ENCODE results near the gene ELL2.

DNA sequence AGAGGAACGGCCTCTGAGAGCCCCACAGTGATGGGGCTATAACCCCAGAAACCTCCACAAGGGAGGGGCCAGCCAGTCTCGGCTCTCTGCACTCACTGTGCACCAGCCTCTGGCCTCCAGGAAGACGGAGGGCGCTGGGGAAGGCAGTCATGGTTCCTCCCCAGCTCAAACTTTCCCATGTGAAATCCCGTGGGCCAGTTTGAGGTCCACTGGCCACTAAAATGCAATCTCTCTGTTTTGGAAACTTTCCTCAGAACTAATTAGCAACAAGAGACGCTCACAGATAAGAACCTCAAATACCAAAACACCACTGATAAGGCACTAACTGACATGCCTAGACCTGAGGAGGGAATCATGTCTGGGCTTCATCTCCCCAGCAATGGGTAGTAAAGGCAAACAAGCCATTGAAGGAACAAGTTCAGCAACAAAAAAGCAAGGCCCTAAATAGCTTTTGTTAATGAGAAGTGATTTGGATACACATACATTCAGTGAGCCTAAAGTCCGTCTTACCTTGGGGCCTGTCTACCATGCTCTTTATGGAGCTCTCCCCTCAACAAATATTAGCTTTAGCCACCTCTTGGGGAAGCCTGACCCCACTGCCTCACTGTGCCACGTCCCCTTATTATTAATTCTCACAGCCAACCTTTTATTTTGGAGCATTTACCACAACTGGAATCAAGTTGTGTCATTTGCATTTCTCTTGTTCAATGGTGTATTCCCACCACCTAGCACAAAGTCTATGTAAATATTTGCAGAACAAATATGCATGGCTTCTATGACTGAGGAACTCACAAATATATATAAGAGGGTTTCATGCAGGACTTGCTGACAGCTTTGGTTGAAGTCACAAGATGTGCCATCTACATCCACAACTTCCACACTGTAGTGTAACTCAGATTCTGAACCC is 83.0 kb downstream of the ELL2 start:
- TF ChIP-seq ZNF212 (CRISPR knock-in tag; IDR thresholded peaks at IDR 0.05): no peak
- no peak for TF ChIP-seq GABPA (tag; conservative IDR thresholded peaks at IDR 0.05; ENCODE audit: low read depth)
- TF ChIP-seq, protein P1, sequence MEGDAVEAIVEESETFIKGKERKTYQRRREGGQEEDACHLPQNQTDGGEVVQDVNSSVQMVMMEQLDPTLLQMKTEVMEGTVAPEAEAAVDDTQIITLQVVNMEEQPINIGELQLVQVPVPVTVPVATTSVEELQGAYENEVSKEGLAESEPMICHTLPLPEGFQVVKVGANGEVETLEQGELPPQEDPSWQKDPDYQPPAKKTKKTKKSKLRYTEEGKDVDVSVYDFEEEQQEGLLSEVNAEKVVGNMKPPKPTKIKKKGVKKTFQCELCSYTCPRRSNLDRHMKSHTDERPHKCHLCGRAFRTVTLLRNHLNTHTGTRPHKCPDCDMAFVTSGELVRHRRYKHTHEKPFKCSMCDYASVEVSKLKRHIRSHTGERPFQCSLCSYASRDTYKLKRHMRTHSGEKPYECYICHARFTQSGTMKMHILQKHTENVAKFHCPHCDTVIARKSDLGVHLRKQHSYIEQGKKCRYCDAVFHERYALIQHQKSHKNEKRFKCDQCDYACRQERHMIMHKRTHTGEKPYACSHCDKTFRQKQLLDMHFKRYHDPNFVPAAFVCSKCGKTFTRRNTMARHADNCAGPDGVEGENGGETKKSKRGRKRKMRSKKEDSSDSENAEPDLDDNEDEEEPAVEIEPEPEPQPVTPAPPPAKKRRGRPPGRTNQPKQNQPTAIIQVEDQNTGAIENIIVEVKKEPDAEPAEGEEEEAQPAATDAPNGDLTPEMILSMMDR (IDR thresholded peaks at IDR 0.05 in 2 of 3, conservative IDR thresholded peaks at IDR 0.05 in 1 of 3; ENCODE audit: insufficient read depth in 2 of 3, low read depth in 1 of 3, low read length in 3 of 3): no peak
- TF ChIP-seq POLR2G (IDR thresholded peaks at IDR 0.05; ENCODE audit: low read depth, low read length): no peak
- no peak for TF ChIP-seq GTF2F1 (IDR thresholded peaks at IDR 0.05; ENCODE audit: low read depth, low read length)
- TF ChIP-seq EHMT2 (IDR thresholded peaks at IDR 0.05): no peak
- no peak for TF ChIP-seq COPS2 (conservative IDR thresholded peaks at IDR 0.05)
- TF ChIP-seq STAT5A (IDR thresholded peaks at IDR 0.05; ENCODE audit: borderline replicate concordance, low read length): no peak
- TF ChIP-seq, protein P2, sequence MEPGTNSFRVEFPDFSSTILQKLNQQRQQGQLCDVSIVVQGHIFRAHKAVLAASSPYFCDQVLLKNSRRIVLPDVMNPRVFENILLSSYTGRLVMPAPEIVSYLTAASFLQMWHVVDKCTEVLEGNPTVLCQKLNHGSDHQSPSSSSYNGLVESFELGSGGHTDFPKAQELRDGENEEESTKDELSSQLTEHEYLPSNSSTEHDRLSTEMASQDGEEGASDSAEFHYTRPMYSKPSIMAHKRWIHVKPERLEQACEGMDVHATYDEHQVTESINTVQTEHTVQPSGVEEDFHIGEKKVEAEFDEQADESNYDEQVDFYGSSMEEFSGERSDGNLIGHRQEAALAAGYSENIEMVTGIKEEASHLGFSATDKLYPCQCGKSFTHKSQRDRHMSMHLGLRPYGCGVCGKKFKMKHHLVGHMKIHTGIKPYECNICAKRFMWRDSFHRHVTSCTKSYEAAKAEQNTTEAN (CRISPR knock-in tag; IDR thresholded peaks at IDR 0.05): no peak
- TF ChIP-seq, protein P3, sequence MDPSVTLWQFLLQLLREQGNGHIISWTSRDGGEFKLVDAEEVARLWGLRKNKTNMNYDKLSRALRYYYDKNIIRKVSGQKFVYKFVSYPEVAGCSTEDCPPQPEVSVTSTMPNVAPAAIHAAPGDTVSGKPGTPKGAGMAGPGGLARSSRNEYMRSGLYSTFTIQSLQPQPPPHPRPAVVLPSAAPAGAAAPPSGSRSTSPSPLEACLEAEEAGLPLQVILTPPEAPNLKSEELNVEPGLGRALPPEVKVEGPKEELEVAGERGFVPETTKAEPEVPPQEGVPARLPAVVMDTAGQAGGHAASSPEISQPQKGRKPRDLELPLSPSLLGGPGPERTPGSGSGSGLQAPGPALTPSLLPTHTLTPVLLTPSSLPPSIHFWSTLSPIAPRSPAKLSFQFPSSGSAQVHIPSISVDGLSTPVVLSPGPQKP (CRISPR knock-in tag; IDR thresholded peaks at IDR 0.05): no peak
- no peak for TF ChIP-seq TAF1 (IDR thresholded peaks at IDR 0.05; ENCODE audit: control insufficient read depth, extremely low read depth, insufficient read depth, low read length, severe bottlenecking)

Measured in K562 (cell line).